Renal pelvis (tissue), 4 donors: ENCODE measurements around the gene MMP25. TPM values are rescaled to one million over a fixed set of nuclear protein-coding genes. Genes with fewer than 3 reads are reported as not detected.
"Not testable (repeated sequence)": the region's sequence is repeated elsewhere in the genome, so short reads cannot be mapped to it uniquely, and the experiment has no call there.

Experiments used
- DNase-seq: peaks from one replicate; pipeline ENCODE4 v3.0.0-alpha.2; 2013
- polyA plus RNA-seq, 3 donors: library from polyadenylated mRNA; unstranded; fragments of 120-200 nt; gene quantifications; one replicate each; pipeline ENCODE4 v1.2.1, GENCODE V29; 2013; ENCODE audit not compliant: insufficient read length in 3 of 3

The MMP25 gene
- polyA plus RNA-seq, 3 donors: 1.4 to 1.6 (median 1.5) TPM

- DNase-seq: no peak
Observed at GRCh38 chr16:3028716-3029319, 17.5 kb upstream of the MMP25 start.

GRCh38 chr16:3029491-3030221 lies 16.7 kb upstream of the MMP25 start:
- DNase-seq: no peak

- no peak for DNase-seq
Observed at GRCh38 chr16:3030222-3031212, 15.8 kb upstream of the MMP25 start.

GRCh38 chr16:3032624-3033023 lies 13.7 kb upstream of the MMP25 start:
- DNase-seq: no peak

- no peak for DNase-seq
Observed at GRCh38 chr16:3035289-3035971, 10.9 kb upstream of the MMP25 start.

- no peak for DNase-seq
Observed at GRCh38 chr16:3035972-3036725, 10.2 kb upstream of the MMP25 start.

GRCh38 chr16:3036726-3037315 lies 9.5 kb upstream of the MMP25 start, which contains the start of gene BICDL2:
Gene BICDL2, minus strand, starts transcription at chr16:3036944. Its CDS starts 1,448 bp downstream, at chr16:3035496.
- no peak for DNase-seq

GRCh38 chr16:3038256-3038655 lies 8.1 kb upstream of the MMP25 start:
- no peak for DNase-seq

- DNase-seq: no peak
Observed at GRCh38 chr16:3038896-3039295, 7.5 kb upstream of the MMP25 start.

- DNase-seq: no peak
Observed at GRCh38 chr16:3042376-3042775, 4.0 kb upstream of the MMP25 start.

GRCh38 chr16:3044708-3045107 lies 1.7 kb upstream of the MMP25 start:
- no peak for DNase-seq

GRCh38 chr16:3046641-3047386 lies 453 bp downstream of the MMP25 start:
- DNase-seq: no peak

- no peak for DNase-seq
Observed at GRCh38 chr16:3047387-3047720, 993 bp downstream of the MMP25 start.

GRCh38 chr16:3049921-3050481 lies 3.6 kb downstream of the MMP25 start:
- no peak for DNase-seq

- no peak for DNase-seq
Observed at GRCh38 chr16:3050487-3050886, 4.1 kb downstream of the MMP25 start.

GRCh38 chr16:3051009-3051408 lies 4.6 kb downstream of the MMP25 start:
- no peak for DNase-seq

- no peak for DNase-seq
Observed at GRCh38 chr16:3051494-3051893, 5.1 kb downstream of the MMP25 start.

GRCh38 chr16:3052571-3053329 lies 6.4 kb downstream of the MMP25 start:
- DNase-seq: not testable (repeated sequence)

GRCh38 chr16:3053330-3053710 lies 7.0 kb downstream of the MMP25 start:
- DNase-seq: not testable (repeated sequence)
